GM18867 (cell line): Measurements from ENCODE around the gene ACAA2.

Experiments used
- ATAC-seq: cut with Tn5 transposase; IDR thresholded peaks from one replicate; pipeline ENCODE4 v1.9.1; 2021; ENCODE audit warnings: mild to moderate bottlenecking, moderate library complexity; ENCODE audit not compliant: unreplicated experiment

The ACAA2 gene

GRCh38 chr18:49744376-49745008 is 68.8 kb downstream of the ACAA2 start:
- no peak for ATAC-seq

GRCh38 chr18:49743117-49743567 is 70.2 kb downstream of the ACAA2 start:
- ATAC-seq, result no peak

GRCh38 chr18:49742316-49743116 is 70.8 kb downstream of the ACAA2 start:
- ATAC-seq, result no peak

- no peak for ATAC-seq
Measured at GRCh38 chr18:49739275-49739674, 74.1 kb downstream of the ACAA2 start.

- no peak for ATAC-seq
Measured at GRCh38 chr18:49738721-49739120, 74.6 kb downstream of the ACAA2 start.

- no peak for ATAC-seq
Measured at GRCh38 chr18:49734836-49735235, 78.5 kb downstream of the ACAA2 start.

GRCh38 chr18:49733896-49734585 is 79.3 kb downstream of the ACAA2 start:
- no peak for ATAC-seq

- no peak for ATAC-seq
Measured at GRCh38 chr18:49733321-49733720, 80.0 kb downstream of the ACAA2 start.
